CD4-positive, alpha-beta T cell treated with Interleukin-6 at 100 ng/mL for 8 hours (primary cell): ENCODE data around the gene DOK1.

Experiments
- DNase-seq: peaks from one replicate; pipeline ENCODE4 v3.0.0-alpha.2; 2020; ENCODE audit warnings: mixed read lengths, low spot score

Gene DOK1

DNA sequence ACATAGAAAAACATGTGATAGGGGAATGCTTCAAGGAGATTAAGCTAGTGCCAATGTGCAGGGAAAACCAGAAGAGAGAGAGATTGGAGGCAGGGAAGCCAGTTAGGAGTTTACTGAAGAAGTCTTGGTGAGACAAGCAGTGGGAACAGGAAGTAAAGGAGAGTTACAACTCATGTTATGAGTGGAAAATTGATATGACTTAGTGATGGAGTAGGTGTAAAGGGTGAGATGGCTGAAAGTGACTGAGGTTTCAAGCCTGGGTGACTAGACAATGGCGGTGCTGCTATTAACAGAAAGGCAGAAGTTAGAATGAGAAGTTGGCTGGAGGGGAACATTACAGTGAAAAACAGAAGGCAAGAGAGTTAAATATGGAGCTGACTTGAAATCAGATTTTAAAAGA, 16.5 kb downstream of the DOK1 start:
- DNase-seq, result no peak

DNA sequence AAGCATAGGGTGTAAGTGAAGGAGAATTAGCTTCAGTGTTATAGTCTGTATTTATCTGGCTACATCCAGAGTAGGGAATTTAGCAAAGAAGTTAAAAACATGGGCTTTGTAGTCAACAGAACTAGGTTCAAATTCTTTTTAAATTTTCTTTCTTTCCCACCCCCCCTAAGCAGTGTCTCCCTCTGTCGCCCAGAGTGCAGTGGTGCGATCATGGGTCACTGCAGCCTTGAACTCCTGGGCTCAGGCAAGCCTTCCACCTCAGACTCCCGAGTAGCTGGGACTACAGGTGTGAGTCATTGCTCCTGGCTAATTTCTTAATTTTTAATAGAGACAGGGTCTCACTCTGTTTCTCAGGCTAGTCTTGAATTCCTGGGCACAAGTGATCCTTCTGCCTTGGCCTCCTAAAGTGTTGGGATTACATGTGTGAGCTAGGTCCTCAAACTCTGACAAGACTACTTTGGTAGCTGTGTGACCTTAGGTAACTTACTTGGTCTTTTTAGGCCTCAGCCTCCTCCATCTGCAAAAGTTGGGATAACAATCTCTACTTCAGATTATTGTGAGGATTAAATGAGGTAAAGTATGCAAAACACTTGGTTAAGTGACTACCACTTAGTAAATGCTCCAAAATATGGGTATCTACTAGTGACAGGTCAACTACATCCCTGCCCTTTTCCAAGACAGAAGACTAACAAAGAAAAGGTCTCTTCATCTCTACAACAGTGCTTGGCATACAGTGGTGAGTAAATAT, 17.8 kb downstream of the DOK1 start:
- DNase-seq, result no peak

DNA sequence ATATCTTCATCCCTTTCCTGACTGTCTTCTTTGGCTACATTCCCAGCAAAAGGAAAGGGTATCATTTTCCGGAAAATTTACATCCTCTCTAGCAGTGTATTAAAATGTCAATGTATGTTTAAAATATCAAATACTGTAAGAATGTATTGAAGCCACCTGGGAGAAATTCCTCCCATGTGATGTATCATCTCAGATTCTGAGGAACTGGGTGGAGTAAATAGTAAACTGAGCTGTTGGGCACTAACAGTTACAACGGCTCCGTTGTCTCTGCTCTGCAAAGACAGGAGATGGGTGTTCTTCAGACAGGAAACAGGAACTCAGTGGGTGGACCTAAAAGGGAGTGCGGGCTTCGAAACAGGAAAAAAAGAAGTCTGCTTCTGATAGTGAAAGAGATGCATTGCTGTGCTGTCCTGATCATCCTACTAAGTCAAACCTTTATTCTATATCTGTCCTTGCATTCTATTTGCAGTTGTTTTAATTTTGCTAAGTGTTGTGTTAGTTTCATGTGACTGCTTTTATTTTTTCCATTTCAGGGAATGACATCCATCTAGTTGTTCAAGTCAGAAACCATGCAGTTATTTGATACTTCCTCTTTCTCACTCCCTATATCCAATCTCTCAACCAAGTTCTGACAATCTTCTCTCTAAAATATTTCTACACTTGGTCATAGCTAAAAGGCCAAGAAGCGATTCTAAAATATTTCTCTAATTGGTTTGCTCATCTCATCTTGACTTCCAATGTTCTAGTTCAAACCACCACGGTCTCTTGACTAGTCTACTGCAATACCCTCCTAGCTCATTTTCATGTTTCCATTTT, 19.4 kb downstream of the DOK1 start:
- DNase-seq, result peak; percentile 46

DNA sequence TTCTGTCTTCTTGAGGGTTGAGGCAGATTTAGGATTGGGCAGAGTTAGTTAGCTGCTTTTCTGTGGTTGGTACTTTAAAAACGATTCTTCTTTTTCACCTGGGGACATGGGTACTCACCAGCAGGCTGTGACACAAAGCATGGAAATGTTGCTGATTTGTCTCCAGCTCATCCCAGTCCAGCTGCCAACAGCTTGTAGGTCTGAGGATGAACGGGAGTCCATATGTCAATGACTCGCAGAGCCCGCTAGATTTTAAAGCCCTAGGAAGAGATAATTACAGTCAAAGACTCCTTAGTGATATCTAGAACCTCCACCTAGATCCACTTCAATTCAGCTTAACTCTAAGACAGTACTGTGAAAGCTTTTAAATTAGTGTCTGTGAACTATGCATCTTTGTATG, 20.8 kb downstream of the DOK1 start:
- no peak for DNase-seq

DNA sequence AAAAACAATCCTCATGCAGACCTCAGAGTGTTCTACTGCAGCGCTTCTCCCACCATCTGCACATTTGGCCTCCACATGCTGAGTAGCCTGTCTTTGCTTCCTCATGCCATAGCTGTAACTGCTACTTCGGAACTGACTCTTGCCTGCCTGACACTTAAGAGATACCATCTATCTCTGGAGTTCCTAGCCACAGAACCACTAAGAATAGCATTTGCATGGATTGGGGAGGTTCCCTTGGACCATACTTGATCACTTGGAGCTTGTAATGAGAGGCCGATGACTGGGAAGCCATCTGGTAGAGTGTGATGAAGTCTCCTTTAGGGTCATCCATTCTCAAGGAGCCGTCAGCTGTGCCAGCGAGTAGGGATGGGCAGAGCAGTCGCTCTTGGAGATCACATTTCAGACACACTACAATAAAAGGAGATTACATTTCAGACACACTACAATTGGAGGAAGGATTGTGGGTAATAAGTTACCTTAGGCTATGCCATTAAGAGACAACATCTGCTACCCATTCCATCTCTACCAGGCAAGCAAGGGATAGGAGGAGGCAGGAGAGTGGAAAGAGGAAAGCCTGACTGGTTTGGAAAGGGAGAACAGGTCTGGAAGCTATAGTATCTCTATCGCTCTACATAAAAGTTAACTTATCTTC, 21.8 kb downstream of the DOK1 start:
- no peak for DNase-seq

DNA sequence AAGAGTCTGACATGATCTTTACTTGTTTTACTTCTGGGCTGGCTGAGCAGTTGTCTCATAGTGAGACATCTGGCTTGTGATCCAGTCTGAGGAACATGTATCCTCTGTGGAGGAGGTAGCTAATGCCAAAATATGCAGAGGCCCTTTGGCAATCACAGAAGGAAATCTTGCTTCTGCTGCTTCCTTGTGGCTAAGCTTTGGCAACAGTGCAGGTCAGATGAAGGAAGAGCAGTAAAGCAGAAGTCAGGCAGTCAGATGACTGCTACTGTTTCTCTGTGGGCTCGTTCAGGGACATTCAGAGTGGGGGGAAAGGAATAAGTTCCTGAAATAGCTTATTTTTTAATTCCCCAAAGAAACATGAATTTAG, 22.3 kb downstream of the DOK1 start:
- no peak for DNase-seq

DNA sequence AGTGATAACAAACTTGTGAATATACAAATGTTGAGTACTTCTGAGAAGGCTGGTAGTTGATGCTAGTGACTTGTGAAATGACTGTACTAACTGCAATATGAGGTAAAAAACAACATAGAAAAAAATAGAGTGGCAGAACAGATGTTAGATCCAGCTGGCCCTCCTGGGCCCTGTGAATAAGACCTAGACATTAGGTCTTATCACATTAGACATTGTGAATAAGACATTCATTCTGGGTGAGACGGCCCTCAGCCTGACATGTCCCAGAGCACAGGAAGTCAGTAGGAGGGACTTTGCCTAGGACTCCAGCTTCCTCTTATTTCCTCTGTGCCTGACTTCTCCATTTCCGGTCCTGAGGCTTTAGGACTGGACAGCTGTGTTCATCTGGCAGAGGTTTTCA, 22.9 kb downstream of the DOK1 start:
- DNase-seq, result no peak

DNA sequence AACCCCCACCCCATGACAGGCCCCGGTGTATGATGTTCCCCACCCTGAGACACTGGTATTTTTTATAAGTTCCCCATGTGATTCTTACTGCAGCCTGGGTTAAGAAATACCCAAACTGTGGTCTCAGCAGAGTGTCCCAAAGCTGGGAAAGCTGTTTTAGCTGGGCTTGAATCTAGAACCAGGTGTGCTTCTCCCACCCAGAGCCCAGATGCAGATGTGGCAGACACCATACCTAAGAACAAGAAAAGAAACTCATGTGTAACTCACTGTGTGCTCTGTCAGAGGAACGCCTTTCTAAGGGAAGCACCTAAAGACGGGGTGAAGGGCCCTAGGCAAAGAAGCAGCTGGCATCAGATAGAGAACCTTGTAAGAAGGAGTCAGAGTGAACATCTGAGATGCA, 23.9 kb downstream of the DOK1 start:
- DNase-seq, result no peak

DNA sequence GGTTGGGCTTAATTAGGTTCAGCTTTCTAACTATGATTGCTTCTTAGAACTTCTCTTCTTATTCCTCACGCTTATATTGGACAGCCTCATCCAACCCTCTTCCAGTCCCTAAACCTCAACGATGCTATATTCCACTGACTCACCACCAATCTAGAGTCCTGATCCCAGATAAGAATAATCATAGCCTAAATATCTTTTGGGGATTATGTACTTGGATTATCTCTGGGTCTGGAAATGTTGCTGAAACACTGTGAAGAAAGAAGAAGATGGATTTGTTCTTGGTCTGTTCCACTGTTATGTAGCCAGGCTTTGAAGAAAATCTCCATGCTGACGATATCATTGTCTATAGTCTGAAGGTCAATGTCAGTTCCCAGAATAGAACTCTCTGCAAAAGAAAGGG, 26.9 kb downstream of the DOK1 start:
- no peak for DNase-seq

DNA sequence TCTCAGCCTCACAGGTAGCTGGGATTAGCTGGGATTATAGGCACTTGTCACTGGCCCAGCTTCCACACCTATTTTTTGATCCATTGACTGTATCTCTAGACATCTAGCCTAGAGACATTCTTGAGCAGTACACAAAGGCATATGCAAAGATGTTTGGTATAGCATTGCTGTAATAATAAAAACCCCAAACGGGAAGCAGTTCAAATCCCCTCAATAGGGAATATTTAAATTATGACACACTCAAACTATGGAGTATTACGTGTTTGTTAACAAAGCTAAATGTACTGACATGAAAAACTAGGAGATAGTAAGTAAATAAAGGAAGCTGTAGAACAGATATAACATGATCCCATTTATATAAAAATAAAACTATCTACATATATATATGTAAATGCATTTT, 27.7 kb downstream of the DOK1 start:
- no peak for DNase-seq

DNA sequence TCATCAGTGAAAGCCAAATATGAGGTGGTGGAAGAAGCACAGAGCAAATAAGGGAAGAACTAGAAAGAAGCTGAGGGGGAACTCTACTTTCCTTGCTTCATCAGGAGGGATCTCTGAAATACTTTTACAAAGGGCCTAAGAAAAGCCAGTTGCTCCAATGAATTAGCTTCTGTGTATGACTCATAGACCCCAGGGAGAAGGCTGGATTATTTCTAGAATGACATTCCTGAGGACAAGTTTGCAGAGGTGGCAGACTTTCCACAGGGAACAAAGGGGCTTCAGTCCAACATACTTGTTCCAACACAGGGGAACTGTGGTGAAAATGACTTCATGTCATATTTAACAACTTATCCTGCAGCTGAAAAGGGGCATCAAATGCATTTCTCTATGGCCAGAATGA, 29.0 kb downstream of the DOK1 start:
- DNase-seq, result no peak

DNA sequence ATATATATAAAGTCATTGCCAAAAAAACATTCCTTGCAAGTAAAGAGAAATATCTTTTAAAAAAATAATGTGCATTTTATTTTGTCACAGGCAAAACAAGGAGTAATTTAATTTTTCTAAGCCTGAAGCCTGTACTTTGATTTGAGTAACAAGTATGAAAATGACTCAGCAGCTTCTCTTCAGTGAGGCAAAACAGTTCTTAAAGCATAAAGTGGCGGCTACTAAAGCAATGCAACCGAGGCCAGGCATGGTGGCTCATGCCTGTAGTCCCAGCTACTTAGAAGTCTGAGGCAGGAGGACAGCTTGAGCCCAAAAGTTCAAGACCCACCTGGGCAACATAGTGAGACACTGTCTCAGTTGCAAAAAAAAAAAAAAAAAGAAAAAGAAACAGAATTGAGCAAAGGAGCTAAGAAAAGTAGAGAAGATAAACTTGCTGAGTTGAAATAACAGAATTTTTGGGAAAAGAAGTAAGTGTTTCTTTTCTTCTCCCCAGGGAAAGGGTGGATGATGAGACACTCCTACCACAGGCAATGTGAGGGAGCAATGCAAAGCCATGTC, 29.6 kb downstream of the DOK1 start:
- DNase-seq, result no peak

DNA sequence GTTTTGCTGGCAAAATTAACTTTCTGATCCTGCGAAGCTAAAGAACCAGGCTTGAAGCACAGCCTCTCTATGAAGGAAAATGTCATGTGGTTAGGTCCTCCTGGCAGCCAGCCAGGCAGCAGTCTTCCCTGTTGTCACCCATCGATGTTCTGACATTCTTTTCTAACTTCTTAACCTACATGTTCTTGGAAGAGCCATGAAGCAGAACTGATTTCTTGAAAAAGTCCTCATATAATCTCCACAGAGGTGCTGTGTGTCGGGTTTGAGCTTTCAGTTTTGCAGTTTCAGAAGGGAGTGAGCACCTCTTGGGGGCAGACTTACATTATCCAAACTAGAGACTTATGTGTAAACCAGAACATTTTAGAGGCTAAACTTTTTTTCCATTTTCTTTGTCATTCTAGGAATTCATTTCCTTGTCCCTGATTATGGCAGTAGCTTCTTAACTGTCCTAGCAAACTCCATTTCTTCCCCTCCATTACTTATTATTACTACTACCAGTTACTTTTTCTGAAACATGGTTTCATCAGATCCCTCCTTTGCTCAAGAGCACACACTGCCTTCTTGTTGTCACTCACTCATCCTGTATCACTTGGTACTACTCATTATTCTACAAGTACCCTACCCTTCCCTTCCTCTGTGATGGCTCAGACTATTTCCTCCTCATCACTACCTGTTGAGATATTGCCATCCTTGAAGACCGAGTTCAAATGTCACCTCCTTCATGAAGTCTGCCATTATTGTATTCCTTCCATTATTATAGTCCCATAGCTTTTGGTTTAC, 31.1 kb downstream of the DOK1 start:
- DNase-seq, result peak; percentile 2

DNA sequence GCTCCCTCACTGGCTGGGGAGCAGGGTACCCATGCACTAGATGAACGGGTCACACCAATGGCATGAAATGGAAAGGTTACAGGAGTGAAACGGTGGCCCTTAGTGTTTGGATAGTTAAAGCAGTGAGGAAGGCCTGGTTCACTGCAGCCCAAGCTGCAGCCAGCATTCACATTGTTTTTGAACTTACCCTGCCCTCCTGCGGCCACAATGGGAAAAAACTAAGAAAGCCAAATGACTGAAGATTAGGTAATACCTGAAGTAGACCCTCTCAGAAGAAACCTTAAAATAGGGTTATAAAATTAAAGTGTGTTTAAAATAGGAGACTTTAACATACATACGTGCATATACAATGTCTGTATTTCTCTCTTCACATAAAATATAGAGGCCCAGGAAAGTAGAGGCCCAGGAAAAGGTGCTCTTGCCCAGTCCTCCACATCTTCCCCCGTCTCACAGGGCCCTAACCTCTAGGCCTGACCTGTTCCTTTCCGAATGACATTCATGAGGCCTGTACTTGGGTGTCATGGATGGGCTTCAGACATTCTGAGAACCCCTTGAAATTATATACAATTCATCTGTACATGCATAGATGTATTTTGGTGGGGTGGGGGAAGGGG, 33.3 kb downstream of the DOK1 start:
- DNase-seq, result peak; percentile 63

DNA sequence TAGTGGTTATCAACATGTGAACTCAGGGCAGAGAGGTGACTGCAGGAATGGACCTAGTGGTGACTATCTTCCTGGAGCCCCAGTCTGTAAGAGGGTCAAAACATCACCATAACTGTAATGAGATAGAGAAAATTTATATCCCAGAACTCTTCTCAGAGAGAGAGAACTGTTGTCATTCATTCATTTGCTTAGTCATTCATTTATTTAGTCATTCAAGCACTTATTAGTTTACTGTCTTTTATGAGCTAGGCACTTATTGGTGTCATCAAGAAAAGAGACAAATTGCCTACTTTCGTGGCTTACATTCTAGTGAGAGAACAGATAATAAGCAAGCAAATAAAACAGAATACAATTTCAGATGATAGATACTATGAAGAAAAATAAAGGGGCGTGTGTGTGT, 34.1 kb downstream of the DOK1 start:
- no peak for DNase-seq

DNA sequence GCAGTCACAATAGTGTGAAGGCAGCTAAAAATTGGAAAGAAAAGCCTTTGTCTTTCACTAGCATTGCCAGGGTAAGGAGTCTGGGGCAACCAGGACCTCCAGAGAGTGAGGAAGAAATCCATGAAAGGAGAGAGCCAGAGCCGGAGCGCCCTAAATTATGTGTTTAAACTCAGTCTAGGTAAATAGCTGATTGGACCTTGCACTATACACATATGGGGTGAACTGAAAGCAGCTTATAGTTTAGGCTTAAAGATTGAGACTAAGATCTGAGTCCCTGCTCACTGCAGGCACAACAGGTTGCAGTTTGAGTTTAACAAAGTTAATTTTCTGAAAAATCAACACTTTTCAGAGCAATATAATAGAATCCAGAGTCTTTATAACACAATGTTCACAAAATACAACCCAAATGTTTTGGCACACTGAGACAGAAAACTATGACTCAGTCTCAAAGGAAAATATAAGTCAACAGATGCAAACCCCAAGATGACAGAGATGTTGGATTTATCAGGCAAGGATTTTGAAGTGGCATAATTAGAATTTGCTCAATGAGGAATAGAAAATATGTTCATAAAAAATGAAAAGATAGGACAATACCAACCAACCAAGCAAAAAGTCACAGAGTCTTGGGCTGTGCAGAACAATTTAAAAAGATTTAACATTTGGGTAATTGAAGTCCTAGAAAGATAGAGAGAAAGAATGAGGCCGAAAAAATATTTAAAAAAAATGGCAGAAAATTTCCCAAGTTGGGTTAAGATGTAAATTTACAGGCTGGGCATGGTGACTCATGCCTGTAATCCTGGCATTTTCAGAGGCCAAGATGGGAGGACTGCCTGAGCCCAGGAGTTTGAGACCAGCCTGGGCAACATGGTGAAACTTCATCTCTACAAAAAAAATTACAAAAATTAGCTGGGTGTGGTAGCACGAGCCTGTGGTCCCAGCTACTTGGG, 39.6 kb downstream of the DOK1 start:
- no peak for DNase-seq

DNA sequence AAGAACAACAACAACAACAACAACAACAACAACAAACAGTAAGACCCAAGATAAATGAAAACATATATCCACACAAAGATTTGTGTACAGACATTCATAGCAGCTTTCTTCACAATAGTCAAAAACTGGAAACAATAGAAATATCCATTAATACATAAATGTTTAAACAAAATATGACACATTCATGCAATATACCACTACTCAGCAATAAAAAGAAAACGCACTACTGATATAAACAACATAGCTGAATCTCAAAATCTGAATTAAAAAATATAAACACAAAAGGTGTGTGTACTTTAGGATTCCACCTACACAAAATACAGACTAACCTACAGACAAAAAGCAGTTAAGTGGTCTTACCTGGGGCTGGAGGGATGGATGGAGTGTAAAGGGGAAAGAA, 42.1 kb downstream of the DOK1 start:
- no peak for DNase-seq

DNA sequence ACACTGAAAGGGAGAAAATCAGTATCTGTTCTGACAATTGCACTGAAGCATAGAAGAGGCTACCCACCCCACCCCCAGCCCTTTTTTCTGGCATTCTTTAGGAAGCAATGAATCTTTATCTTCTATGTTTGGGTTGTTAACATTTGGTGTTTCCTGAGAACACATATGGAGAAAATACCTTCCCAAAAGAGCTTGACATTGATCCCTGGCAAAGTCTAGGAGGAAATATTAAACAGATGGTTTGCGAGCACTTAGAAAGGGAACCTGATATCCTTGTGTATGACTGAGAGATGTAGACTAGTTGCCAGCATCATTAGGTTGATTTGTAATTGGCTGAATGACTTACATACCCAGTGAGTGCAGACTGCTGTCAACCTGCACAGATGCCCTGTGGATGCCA, 42.9 kb downstream of the DOK1 start:
- no peak for DNase-seq

DNA sequence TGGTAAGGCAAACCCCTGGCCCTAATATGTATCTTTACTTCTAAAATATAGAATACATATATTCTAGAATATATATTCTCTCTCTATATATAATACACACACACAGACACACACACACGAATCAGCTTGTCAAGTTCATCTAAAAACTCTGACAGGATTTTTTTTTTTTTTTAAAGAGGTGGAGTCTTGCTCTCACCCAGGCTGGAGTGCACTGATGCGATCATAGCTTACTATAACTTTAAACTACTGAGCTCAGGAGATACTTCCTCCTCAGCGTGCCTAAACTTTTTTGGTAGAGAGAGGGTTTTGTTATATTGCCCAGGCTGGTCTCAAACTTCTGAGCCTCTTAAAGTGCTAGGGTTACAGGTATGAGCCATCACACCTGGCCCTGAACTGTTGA, 45.2 kb downstream of the DOK1 start:
- no peak for DNase-seq

DNA sequence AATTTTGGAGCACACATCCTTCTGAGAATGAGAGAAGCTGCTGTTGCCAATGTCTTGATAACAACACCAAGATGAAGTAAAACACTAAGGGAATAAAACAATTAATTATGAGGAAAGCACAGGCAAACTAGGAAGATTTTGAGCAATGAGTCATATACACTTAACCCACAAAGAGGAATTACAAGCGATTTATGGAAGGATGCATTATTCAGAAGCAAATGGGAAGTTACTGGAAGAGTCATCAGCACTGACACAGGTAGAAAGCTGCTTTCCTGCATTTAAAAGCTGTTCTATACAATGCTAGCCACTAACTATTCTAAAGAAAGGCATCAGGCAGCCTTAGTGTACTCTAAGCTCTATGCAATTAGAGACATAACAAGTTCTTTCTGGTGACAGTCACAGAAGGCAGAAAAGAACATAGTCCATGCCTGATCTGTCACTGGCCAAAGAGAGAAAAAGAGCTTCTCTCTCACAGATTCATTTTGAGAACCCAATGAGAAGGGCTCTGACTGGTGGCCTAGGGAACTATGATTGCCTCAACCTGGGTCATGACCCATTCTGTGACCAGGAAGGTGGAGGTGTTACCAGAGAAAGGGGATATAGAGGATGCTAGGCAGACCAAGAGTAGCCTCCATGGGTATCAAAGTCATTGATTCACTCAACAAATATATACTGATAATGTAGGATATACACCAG, 48.2 kb downstream of the DOK1 start:
- DNase-seq, result no peak
